GM23338 (cell line): ENCODE data around the gene KIF17. TPM values are rescaled to one million over a fixed set of nuclear protein-coding genes. Genes with fewer than 3 reads are reported as not detected.

Experiments
- ATAC-seq: fragments of 200-7000 bp; cut with Tn5 transposase; 3 replicates; pipeline ENCODE4 v1.9.1; 2020
- DNase-seq: peaks from one replicate; pipeline ENCODE4 v3.0.0-alpha.2; 2015; ENCODE audit warnings: low spot score
- H2AFZ ChIP-seq: fragments of 200-600 bp; sonication (generic); 2 replicates; pipeline ENCODE4 v1.8.0; 2016; ENCODE audit warnings: antibody characterized with exemption, mild to moderate bottlenecking, moderate library complexity
- H3F3A ChIP-seq: fragments of 200-600 bp; sonication (generic); replicated peaks from 2 replicates; pipeline ENCODE4 v1.8.0; 2017; ENCODE audit warnings: antibody characterized with exemption, mixed run types, low read depth
- H3K27ac ChIP-seq: fragments of 200-600 bp; sonication (generic); 2 replicates; pipeline ENCODE4 v1.6.1; 2016; ENCODE audit warnings: low read depth
- H3K27me3 ChIP-seq: fragments of 200-600 bp; sonication (generic); 2 replicates; pipeline ENCODE4 v1.8.0; 2016; ENCODE audit warnings: mild to moderate bottlenecking, mixed run types, moderate library complexity; ENCODE audit not compliant: insufficient read depth
- H3K36me3 ChIP-seq: fragments of 200-600 bp; sonication (generic); 2 replicates; pipeline ENCODE4 v1.8.0; 2016; ENCODE audit warnings: mild to moderate bottlenecking; ENCODE audit not compliant: insufficient read depth
- H3K4me1 ChIP-seq: fragments of 200-600 bp; sonication (generic); 2 replicates; pipeline ENCODE4 v1.8.0; 2016; ENCODE audit warnings: mild to moderate bottlenecking, moderate library complexity; ENCODE audit not compliant: insufficient read depth
- H3K4me2 ChIP-seq: fragments of 200-600 bp; sonication (generic); 2 replicates; pipeline ENCODE4 v1.7.1; 2017; ENCODE audit warnings: mixed run types
- H3K4me3 ChIP-seq: fragments of 200-600 bp; sonication (generic); 2 replicates; pipeline ENCODE4 v1.6.1; 2016; ENCODE audit warnings: mixed run types
- H3K79me2 ChIP-seq: fragments of 200-600 bp; sonication (generic); replicated peaks from 2 replicates; pipeline ENCODE4 v1.8.0; 2017; ENCODE audit warnings: mild to moderate bottlenecking; ENCODE audit not compliant: insufficient read depth
- H3K9me2 ChIP-seq: fragments of 200-600 bp; sonication (generic); 2 replicates; pipeline ENCODE4 v1.8.0; 2017; ENCODE audit not compliant: insufficient read depth
- H4K20me1 ChIP-seq: fragments of 200-600 bp; sonication (generic); replicated peaks from 2 replicates; pipeline ENCODE4 v1.8.0; 2017; ENCODE audit warnings: mild to moderate bottlenecking; ENCODE audit not compliant: insufficient read depth
- H3K27ac Mint-ChIP-seq: 2 replicates; pipeline ENCODE4 v1.8.0; 2020; ENCODE audit warnings: inconsistent platforms, mild to moderate bottlenecking, moderate library complexity, mixed read lengths
- H3K27me3 Mint-ChIP-seq: 3 replicates; pipeline ENCODE4 v1.8.0; 2022; ENCODE audit warnings: low read depth, mild to moderate bottlenecking, moderate library complexity, mixed read lengths, inconsistent platforms; ENCODE audit not compliant: insufficient read depth, poor library complexity
- H3K36me3 Mint-ChIP-seq: 3 replicates; pipeline ENCODE4 v1.8.0; 2021; ENCODE audit warnings: low read depth, mild to moderate bottlenecking, inconsistent platforms, moderate library complexity, mixed read lengths
- H3K4me1 Mint-ChIP-seq: 3 replicates; pipeline ENCODE4 v1.8.0; 2020; ENCODE audit warnings: mild to moderate bottlenecking, inconsistent platforms, mixed read lengths
- H3K4me3 Mint-ChIP-seq: 3 replicates; pipeline ENCODE4 v1.8.0; 2021; ENCODE audit warnings: moderate library complexity, mild to moderate bottlenecking, inconsistent platforms, mixed read lengths
- H3K9me3 Mint-ChIP-seq: 3 replicates; pipeline ENCODE4 v1.8.0; 2020; ENCODE audit warnings: moderate library complexity, mild to moderate bottlenecking, inconsistent platforms, mixed read lengths
- CREB1 ChIP-seq: fragments of 250-450 bp; sonication (Bioruptor Pico); IDR thresholded peaks from 2 replicates; pipeline ENCODE4 v1.5.0; 2020; ENCODE audit warnings: low read depth, mild to moderate bottlenecking, moderate library complexity
- EZH2 ChIP-seq: fragments of 200-600 bp; sonication (generic); IDR thresholded peaks from one replicate; pipeline ENCODE4 v1.8.0; 2017; ENCODE audit warnings: antibody characterized with exemption, mild to moderate bottlenecking, low read depth; ENCODE audit not compliant: unreplicated experiment
- EZH2phosphoT487 ChIP-seq: fragments of 200-600 bp; sonication (generic); IDR thresholded peaks from one replicate; pipeline ENCODE4 v1.8.1; 2018; ENCODE audit warnings: antibody characterized with exemption; ENCODE audit not compliant: unreplicated experiment
- JUNB ChIP-seq: IDR thresholded peaks from one replicate; pipeline ENCODE4 v1.6.1; 2016; ENCODE audit warnings: antibody characterized with exemption; ENCODE audit not compliant: unreplicated experiment
- NANOG ChIP-seq: IDR thresholded peaks from 2 replicates; pipeline ENCODE4 v1.6.1; 2016; ENCODE audit warnings: antibody characterized with exemption, borderline replicate concordance
- POLR2AphosphoS5 ChIP-seq: IDR thresholded peaks from 2 replicates; pipeline ENCODE4 v1.6.1; 2016; ENCODE audit warnings: antibody characterized with exemption, low read depth
- STAT1 ChIP-seq: IDR thresholded peaks from one replicate; pipeline ENCODE4 v1.6.1; 2016; ENCODE audit warnings: antibody characterized with exemption; ENCODE audit not compliant: unreplicated experiment
- ZNF114 ChIP-seq: fragments of 250-450 bp; sonication (Bioruptor Pico); IDR thresholded peaks from 2 replicates; pipeline ENCODE4 v1.5.0; 2020; ENCODE audit warnings: mild to moderate bottlenecking, moderate library complexity
- ZNF331 ChIP-seq: fragments of 250-450 bp; sonication (Bioruptor Pico); IDR thresholded peaks from 2 replicates; pipeline ENCODE4 v1.5.0; 2020; ENCODE audit warnings: low read depth, mild to moderate bottlenecking, moderate library complexity
- polyA plus RNA-seq: library from polyadenylated mRNA; unstranded; fragments of >200 nt; fragmentation: Nextera tagmentation; extraction: Ambion mirVana; gene quantifications from 2 replicates; pipeline ENCODE4 v1.2.1, GENCODE V29; 2016
- total RNA-seq: library from RNA; depleted of rRNA; stranded (reverse); fragments of >200 nt; shearing (Covaris generic); gene quantifications from 2 replicates; pipeline ENCODE4 v1.2.3, GENCODE V29; 2014
- TF ChIP-seq, protein P1 (sequence below): IDR thresholded peaks from 2 replicates; pipeline ENCODE4 v1.6.1; 2016; ENCODE audit warnings: antibody characterized with exemption
- TF ChIP-seq, protein P2 (sequence below), 2 experiments: fragments of 200-600 bp in 1 of 2; sonication (generic) in 1 of 2; conservative IDR thresholded peaks; 2 replicates each; pipeline versions ENCODE4 v1.5.1 to v1.6.1; 2016 to 2017; ENCODE audit warnings: antibody characterized with exemption in 2 of 2, low read depth in 2 of 2, mild to moderate bottlenecking in 2 of 2, moderate library complexity in 1 of 2
- TF ChIP-seq, protein P3 (sequence below): fragments of 250-450 bp; sonication (Bioruptor Pico); IDR thresholded peaks from 2 replicates; pipeline ENCODE4 v1.5.0; 2020; ENCODE audit warnings: mild to moderate bottlenecking, moderate library complexity
- TF ChIP-seq, protein P4 (sequence below): IDR thresholded peaks from one replicate; pipeline ENCODE4 v1.6.1; 2018; ENCODE audit warnings: antibody characterized with exemption; ENCODE audit not compliant: unreplicated experiment

Gene KIF17
- total and polyA plus RNA-seq, 2 experiments from 2014 or later, result 5.9 to 18.6 TPM

DNA sequence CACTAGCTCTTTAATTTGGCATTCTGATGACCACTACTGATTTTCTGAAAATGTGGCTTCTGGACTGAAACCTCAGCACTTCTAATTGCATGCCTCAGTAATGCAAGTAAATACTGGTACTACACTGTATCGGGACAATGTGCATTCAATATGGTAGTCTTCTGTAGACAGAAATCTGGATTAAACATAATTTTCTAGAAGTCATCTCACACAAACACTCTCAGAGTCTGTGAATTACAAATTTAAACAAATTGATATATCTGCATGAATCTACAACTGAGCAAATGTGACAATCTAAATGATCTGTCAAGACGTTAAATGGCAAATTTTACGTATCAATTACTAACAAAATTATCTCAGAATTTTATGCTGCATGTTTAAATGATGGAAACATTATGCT is 45.6 kb upstream of the KIF17 start:
- no peak overlapping the region for H3K27ac Mint-ChIP-seq

More for the DNA sequence above, 45.6 kb upstream of the KIF17 start:
- no peak for ATAC-seq
- no peak for TF ChIP-seq ZNF114 (CRISPR knock-in tag)
- TF ChIP-seq, protein P1, sequence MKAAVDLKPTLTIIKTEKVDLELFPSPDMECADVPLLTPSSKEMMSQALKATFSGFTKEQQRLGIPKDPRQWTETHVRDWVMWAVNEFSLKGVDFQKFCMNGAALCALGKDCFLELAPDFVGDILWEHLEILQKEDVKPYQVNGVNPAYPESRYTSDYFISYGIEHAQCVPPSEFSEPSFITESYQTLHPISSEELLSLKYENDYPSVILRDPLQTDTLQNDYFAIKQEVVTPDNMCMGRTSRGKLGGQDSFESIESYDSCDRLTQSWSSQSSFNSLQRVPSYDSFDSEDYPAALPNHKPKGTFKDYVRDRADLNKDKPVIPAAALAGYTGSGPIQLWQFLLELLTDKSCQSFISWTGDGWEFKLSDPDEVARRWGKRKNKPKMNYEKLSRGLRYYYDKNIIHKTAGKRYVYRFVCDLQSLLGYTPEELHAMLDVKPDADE, result no peak
- no peak for TF ChIP-seq STAT1
- TF ChIP-seq, protein P2, sequence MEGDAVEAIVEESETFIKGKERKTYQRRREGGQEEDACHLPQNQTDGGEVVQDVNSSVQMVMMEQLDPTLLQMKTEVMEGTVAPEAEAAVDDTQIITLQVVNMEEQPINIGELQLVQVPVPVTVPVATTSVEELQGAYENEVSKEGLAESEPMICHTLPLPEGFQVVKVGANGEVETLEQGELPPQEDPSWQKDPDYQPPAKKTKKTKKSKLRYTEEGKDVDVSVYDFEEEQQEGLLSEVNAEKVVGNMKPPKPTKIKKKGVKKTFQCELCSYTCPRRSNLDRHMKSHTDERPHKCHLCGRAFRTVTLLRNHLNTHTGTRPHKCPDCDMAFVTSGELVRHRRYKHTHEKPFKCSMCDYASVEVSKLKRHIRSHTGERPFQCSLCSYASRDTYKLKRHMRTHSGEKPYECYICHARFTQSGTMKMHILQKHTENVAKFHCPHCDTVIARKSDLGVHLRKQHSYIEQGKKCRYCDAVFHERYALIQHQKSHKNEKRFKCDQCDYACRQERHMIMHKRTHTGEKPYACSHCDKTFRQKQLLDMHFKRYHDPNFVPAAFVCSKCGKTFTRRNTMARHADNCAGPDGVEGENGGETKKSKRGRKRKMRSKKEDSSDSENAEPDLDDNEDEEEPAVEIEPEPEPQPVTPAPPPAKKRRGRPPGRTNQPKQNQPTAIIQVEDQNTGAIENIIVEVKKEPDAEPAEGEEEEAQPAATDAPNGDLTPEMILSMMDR (conservative IDR thresholded peaks at IDR 0.05; ENCODE audit: low read depth in 2 of 2), result no peak
- TF ChIP-seq NANOG, result no peak
- TF ChIP-seq, protein P3, sequence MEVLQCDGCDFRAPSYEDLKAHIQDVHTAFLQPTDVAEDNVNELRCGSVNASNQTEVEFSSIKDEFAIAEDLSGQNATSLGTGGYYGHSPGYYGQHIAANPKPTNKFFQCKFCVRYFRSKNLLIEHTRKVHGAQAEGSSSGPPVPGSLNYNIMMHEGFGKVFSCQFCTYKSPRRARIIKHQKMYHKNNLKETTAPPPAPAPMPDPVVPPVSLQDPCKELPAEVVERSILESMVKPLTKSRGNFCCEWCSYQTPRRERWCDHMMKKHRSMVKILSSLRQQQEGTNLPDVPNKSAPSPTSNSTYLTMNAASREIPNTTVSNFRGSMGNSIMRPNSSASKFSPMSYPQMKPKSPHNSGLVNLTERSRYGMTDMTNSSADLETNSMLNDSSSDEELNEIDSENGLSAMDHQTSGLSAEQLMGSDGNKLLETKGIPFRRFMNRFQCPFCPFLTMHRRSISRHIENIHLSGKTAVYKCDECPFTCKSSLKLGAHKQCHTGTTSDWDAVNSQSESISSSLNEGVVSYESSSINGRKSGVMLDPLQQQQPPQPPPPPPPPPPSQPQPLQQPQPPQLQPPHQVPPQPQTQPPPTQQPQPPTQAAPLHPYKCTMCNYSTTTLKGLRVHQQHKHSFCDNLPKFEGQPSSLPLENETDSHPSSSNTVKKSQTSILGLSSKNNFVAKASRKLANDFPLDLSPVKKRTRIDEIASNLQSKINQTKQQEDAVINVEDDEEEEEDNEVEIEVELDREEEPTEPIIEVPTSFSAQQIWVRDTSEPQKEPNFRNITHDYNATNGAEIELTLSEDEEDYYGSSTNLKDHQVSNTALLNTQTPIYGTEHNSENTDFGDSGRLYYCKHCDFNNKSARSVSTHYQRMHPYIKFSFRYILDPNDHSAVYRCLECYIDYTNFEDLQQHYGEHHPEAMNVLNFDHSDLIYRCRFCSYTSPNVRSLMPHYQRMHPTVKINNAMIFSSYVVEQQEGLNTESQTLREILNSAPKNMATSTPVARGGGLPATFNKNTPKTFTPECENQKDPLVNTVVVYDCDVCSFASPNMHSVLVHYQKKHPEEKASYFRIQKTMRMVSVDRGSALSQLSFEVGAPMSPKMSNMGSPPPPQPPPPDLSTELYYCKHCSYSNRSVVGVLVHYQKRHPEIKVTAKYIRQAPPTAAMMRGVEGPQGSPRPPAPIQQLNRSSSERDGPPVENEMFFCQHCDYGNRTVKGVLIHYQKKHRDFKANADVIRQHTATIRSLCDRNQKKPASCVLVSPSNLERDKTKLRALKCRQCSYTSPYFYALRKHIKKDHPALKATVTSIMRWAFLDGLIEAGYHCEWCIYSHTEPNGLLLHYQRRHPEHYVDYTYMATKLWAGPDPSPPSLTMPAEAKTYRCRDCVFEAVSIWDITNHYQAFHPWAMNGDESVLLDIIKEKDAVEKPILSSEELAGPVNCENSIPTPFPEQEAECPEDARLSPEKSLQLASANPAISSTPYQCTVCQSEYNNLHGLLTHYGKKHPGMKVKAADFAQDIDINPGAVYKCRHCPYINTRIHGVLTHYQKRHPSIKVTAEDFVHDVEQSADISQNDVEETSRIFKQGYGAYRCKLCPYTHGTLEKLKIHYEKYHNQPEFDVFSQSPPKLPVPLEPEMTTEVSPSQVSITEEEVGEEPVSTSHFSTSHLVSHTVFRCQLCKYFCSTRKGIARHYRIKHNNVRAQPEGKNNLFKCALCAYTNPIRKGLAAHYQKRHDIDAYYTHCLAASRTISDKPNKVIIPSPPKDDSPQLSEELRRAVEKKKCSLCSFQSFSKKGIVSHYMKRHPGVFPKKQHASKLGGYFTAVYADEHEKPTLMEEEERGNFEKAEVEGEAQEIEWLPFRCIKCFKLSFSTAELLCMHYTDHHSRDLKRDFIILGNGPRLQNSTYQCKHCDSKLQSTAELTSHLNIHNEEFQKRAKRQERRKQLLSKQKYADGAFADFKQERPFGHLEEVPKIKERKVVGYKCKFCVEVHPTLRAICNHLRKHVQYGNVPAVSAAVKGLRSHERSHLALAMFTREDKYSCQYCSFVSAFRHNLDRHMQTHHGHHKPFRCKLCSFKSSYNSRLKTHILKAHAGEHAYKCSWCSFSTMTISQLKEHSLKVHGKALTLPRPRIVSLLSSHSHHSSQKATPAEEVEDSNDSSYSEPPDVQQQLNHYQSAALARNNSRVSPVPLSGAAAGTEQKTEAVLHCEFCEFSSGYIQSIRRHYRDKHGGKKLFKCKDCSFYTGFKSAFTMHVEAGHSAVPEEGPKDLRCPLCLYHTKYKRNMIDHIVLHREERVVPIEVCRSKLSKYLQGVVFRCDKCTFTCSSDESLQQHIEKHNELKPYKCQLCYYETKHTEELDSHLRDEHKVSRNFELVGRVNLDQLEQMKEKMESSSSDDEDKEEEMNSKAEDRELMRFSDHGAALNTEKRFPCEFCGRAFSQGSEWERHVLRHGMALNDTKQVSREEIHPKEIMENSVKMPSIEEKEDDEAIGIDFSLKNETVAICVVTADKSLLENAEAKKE (CRISPR knock-in tag), result no peak
- TF ChIP-seq EZH2phosphoT487, result no peak
- TF ChIP-seq POLR2AphosphoS5, result no peak
- no peak for TF ChIP-seq EZH2
- no peak for TF ChIP-seq JUNB
- TF ChIP-seq ZNF331 (CRISPR knock-in tag), result no peak
- TF ChIP-seq, protein P4, sequence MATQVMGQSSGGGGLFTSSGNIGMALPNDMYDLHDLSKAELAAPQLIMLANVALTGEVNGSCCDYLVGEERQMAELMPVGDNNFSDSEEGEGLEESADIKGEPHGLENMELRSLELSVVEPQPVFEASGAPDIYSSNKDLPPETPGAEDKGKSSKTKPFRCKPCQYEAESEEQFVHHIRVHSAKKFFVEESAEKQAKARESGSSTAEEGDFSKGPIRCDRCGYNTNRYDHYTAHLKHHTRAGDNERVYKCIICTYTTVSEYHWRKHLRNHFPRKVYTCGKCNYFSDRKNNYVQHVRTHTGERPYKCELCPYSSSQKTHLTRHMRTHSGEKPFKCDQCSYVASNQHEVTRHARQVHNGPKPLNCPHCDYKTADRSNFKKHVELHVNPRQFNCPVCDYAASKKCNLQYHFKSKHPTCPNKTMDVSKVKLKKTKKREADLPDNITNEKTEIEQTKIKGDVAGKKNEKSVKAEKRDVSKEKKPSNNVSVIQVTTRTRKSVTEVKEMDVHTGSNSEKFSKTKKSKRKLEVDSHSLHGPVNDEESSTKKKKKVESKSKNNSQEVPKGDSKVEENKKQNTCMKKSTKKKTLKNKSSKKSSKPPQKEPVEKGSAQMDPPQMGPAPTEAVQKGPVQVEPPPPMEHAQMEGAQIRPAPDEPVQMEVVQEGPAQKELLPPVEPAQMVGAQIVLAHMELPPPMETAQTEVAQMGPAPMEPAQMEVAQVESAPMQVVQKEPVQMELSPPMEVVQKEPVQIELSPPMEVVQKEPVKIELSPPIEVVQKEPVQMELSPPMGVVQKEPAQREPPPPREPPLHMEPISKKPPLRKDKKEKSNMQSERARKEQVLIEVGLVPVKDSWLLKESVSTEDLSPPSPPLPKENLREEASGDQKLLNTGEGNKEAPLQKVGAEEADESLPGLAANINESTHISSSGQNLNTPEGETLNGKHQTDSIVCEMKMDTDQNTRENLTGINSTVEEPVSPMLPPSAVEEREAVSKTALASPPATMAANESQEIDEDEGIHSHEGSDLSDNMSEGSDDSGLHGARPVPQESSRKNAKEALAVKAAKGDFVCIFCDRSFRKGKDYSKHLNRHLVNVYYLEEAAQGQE, result no peak
- no peak for TF ChIP-seq CREB1 (CRISPR knock-in tag)
- peaks cover 10% of the 10 kb centered on the region; the same call in 2 of the 3 replicates for H3K4me1 Mint-ChIP-seq
- Histone ChIP-seq H3K79me2 (no peaks in the 10 kb centered on the region), H3K36me3 (peaks cover 67% of the 10 kb centered on the region), H3K4me3 (no peak overlapping the region), H3K27me3 (no peaks in the 10 kb centered on the region), H3K27ac (peak overlapping the region; percentile 34; the same call in 1 of the 2 replicates), H3K9me2 (no peaks in the 10 kb centered on the region), H3K4me2 (no peak overlapping the region), H2AFZ (no peak overlapping the region), H3K4me1 (peaks cover 16% of the 10 kb centered on the region; the same call in 1 of the 2 replicates), H3F3A (no peaks in the 10 kb centered on the region; the same call in 1 of the 2 replicates), H4K20me1 (peaks cover 16% of the 10 kb centered on the region; the same call in 1 of the 2 replicates)
- peaks cover 94% of the 10 kb centered on the region for H3K36me3 Mint-ChIP-seq
- peaks cover 8% of the 10 kb centered on the region for H3K27me3 Mint-ChIP-seq
- no peak overlapping the region for H3K4me3 Mint-ChIP-seq
- DNase-seq, result no peak
- H3K9me3 Mint-ChIP-seq, result no peaks in the 10 kb centered on the region
